Calu3 (cell line): ENCODE results near the gene CALD1. TPM values are rescaled to one million over a fixed set of nuclear protein-coding genes. Genes with fewer than 3 reads are reported as not detected.

Experiments
- BruUV-seq: library from RNA; stranded (reverse); fragments of 400-500 nt; replicated peaks from 2 replicates; lab custom pipeline; 2021; lab: Mats Ljungman, UMichigan
- CTCF ChIA-PET: fragments of 300-600 bp; sonication (Branson Sonifier 250); formaldehyde crosslinking; loops from one replicate; lab custom pipeline; 2022; ENCODE audit warnings: antibody characterized with exemption; lab: Charles Lee
- DNase-seq: peaks from one replicate; pipeline ENCODE4 v3.0.0; 2022
- H3K27ac Mint-ChIP-seq: one replicate; pipeline ENCODE4 v1.8.0; 2022; ENCODE audit warnings: mixed read lengths; ENCODE audit not compliant: unreplicated experiment
- H3K27me3 Mint-ChIP-seq: one replicate; pipeline ENCODE4 v1.8.0; 2022; ENCODE audit warnings: mixed read lengths; ENCODE audit not compliant: unreplicated experiment
- H3K36me3 Mint-ChIP-seq: one replicate; pipeline ENCODE4 v1.8.0; 2022; ENCODE audit warnings: mild to moderate bottlenecking, moderate library complexity, mixed read lengths; ENCODE audit not compliant: insufficient read depth, unreplicated experiment
- H3K4me1 Mint-ChIP-seq: one replicate; pipeline ENCODE4 v1.8.0; 2022; ENCODE audit warnings: mild to moderate bottlenecking, low read depth, mixed read lengths; ENCODE audit not compliant: unreplicated experiment
- H3K4me3 Mint-ChIP-seq: one replicate; pipeline ENCODE4 v1.8.0; 2022; ENCODE audit warnings: mild to moderate bottlenecking, low read depth, moderate library complexity, mixed read lengths; ENCODE audit not compliant: unreplicated experiment
- H3K9me3 Mint-ChIP-seq: one replicate; pipeline ENCODE4 v1.8.0; 2022; ENCODE audit warnings: low read depth, mixed read lengths; ENCODE audit not compliant: unreplicated experiment
- intact Hi-C: fragments of 100-400 bp; cut with micrococcal nuclease; formaldehyde crosslinking; loops from one replicate; pipeline ENCODE4 v1.10.0; 2022; ENCODE audit not compliant: unreplicated experiment
- total RNA-seq: library from RNA; stranded (reverse); gene quantifications from 2 replicates; pipeline ENCODE4 v1.2.3, GENCODE V29; 2022
- TF ChIP-seq, protein P1 (sequence below): fragments of 200-600 bp; IDR thresholded peaks from one replicate; pipeline ENCODE4 v1.8.0; 2022; ENCODE audit warnings: antibody characterized with exemption; ENCODE audit not compliant: unreplicated experiment

CALD1 gene
- total RNA-seq, 1 experiment from 2014 or later: 9.3 TPM

DNA sequence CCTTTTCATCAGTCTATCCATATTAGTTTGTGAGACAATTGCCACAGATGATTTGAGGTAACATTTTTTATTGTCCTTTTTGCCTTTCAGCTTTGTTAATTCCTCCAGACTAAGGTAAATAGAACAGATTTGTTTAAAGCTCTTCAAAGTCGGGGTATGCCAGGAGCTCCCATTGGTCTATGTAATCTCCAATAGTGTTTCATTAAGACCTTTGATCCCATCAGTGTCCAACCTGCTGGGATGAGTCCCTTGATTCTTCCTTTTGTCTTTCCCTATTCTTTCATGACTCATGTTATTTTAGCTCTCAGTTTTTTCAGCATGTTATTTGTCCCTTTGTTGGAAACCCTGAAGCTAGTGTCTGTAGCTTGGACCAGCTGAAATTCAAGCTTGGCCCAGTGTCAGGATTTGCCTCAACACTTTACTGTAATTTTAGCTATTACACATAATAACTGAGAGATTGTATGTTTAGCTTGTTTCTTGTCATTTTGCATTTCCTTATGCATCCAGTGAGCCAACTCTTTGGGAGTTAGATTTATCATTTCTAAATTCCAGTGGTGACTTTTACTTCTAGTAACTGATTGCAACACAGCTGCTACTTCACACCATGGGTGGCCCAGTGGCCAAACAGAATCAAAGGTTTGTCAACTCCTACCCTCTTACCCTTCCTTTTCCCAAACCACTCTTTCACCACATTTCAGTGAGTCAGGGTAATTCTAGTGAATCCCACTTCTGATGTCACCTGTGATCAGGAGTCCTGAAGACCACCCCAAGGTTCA lies 222.1 kb downstream of the CALD1 start:
- BruUV-seq: no TSS peak
- TF ChIP-seq, protein P1, sequence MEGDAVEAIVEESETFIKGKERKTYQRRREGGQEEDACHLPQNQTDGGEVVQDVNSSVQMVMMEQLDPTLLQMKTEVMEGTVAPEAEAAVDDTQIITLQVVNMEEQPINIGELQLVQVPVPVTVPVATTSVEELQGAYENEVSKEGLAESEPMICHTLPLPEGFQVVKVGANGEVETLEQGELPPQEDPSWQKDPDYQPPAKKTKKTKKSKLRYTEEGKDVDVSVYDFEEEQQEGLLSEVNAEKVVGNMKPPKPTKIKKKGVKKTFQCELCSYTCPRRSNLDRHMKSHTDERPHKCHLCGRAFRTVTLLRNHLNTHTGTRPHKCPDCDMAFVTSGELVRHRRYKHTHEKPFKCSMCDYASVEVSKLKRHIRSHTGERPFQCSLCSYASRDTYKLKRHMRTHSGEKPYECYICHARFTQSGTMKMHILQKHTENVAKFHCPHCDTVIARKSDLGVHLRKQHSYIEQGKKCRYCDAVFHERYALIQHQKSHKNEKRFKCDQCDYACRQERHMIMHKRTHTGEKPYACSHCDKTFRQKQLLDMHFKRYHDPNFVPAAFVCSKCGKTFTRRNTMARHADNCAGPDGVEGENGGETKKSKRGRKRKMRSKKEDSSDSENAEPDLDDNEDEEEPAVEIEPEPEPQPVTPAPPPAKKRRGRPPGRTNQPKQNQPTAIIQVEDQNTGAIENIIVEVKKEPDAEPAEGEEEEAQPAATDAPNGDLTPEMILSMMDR: no peak
- intact Hi-C loops: no loop called here
- H3K27me3 Mint-ChIP-seq: no peaks in the 10 kb centered on the region
- CTCF ChIA-PET: interaction anchor here (0.6 kb wide), 1 partner anchor 13 kb away, joined by 4 read pairs; no protein-coding TSS in a partner anchor
- no peak overlapping the region for H3K4me3 Mint-ChIP-seq
- H3K9me3 Mint-ChIP-seq: peaks cover 8% of the 10 kb centered on the region
- no peaks in the 10 kb centered on the region for H3K36me3 Mint-ChIP-seq
- H3K27ac Mint-ChIP-seq: no peak overlapping the region
- no peaks in the 10 kb centered on the region for H3K4me1 Mint-ChIP-seq
- DNase-seq: no peak

- no peaks in the 10 kb centered on the region for H3K27me3 Mint-ChIP-seq
- BruUV-seq: no TSS peak
- no peaks in the 10 kb centered on the region for H3K9me3 Mint-ChIP-seq
- H3K27ac Mint-ChIP-seq: no peak overlapping the region
- DNase-seq: no peak
- no peaks in the 10 kb centered on the region for H3K4me1 Mint-ChIP-seq
- no peaks in the 10 kb centered on the region for H3K36me3 Mint-ChIP-seq
- CTCF ChIA-PET: no interaction called here
- intact Hi-C loops: no loop called here
- TF ChIP-seq, protein P1: no peak
- no peak overlapping the region for H3K4me3 Mint-ChIP-seq
Observed at GRCh38 chr7:135012229-135012628, 232.8 kb downstream of the CALD1 start.

Other genes with a start within 250 kb of the CALD1 start
- 0.73 and 1.7 TPM in 2 replicates for gene AKR1B15, start 230.5 kb upstream of the CALD1 start, total RNA-seq
- 23.3 and 32.5 TPM in 2 replicates for gene BPGM, start 132.8 kb upstream of the CALD1 start, total RNA-seq
- 5.4 and 6.3 TPM in 2 replicates for gene AGBL3, start 206.9 kb downstream of the CALD1 start, total RNA-seq